NCI-H345 treated with DMSO at 0.1 percent for 48 hours (cell line): ENCODE measurements around the gene AIP.
A peak's percentile ranks its signal among the peaks of the same experiment; 100 is the strongest.

Source experiments
- DNase-seq: peaks from one replicate; lab custom pipeline; 2025; ENCODE audit not compliant: unreplicated experiment; lab: John Stamatoyannopoulos, UW

The AIP gene

DNA sequence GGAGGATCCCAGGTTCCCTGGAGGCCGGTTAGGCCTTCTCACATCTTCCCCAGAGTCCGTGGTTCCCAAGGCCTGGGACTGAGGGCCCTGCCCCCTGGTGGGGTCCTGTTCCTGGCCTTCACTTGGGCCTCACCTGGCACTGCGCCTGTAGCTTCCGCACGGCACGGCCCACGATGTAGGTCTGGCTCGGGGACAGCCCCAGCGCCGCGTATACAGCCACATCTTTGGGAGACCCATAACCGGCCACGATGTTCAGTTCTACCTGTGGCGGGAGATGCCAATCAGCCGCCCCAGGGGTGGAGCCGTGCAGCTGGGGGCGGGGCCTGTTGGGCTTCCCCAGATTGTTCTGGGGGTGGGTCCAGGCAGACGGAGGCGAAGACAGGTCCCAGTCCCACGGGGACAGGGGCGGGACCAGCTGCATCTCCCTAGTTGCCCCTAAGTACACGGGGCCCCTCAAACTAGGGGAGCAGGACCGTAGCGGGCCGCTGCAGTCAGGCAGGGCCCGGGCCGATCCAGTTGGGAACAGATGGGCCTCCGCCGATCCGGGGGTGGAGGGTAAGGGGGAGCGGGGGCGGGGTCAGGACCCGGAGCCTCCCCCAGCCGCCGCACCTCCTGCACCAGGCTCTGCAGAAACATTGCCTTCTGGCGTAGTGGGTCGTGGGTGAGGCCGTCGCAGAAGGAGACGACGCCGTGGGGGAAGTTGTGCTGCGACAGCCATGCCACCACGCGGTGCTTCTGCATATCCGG, 10.1 kb downstream of the AIP start:
- DNase-seq, result no peak

DNA sequence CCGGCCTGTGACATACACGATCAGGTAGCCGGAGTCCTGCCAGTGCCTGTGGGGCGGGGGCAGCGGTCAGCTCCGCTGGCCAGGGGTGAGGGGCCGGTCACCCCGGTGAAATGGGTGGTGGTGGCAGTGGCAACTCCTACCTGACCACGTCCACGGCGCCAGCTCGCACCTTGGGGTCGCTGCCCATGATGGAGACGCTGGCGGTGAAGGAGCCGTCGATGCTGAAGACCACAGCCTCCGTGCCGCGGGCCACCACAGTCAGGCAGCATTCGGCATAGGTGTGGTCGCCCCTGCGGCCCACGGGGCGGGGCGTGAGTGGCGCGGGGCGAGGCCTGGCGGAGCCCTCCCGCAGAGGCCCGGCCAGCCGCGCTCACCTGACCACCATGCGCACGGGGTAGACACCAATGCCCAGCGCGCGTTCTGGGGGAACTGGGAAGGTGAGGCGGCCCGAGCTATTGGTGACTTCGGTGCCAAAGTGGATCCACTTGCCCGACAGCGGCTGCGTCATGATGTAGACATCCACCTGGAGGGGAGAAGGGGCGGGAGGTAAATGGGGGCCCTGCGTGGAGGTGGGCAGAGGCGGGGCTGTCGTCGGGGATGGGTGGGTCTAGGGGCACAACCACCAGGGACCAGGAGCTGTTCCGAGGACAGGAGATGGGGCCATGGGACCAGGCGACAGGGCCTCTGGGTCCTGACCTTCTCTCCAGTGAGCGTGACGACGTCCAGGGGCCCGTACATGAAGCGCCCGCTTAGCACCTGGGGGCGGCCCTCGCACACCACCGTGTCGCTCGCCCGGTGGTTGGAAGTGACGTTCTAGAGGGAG, 10.9 kb downstream of the AIP start:
- DNase-seq, result no peak

DNA sequence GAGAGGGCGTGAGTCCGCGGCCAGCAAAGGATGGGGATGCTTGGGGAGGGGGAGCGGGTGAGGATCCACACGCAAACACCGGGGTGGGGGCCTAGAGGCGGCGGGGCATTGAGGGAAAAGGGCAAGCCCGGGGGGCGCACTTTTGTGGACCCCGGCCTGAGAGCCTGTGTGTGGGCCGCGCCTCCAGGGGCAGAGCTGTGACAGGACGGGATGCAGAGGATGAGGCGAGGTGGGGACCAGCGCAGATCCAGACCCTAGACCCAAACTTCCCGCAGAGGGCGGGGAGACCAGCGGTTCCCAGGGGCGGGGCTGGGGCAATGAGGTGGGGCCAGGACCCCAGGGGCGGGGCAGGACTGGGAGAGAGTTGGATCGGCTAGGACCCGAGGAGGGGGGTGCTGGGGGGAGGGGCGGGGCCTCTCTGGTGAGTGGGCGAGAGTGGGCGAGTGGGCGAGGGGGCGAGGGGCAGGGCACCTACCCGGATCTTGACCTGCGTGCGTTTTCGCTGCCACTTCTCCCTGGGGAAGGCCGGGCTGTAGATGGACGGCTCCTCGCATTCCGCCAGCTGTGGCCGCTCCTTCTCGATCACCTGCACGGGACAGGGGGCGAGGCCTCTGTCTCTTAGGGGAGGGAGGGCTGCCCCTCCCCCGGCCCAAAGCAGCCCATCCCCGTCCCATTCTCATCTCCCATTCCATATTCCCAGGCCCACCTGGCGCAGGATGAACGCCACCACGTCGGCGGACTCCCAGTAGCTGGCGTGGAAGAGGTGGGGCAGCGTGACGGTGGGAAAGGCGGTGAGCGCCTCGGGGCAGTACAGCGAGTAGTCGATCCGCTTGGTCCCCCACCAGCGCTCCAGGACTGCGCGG, 11.8 kb downstream of the AIP start:
- DNase-seq, result no peak

DNA sequence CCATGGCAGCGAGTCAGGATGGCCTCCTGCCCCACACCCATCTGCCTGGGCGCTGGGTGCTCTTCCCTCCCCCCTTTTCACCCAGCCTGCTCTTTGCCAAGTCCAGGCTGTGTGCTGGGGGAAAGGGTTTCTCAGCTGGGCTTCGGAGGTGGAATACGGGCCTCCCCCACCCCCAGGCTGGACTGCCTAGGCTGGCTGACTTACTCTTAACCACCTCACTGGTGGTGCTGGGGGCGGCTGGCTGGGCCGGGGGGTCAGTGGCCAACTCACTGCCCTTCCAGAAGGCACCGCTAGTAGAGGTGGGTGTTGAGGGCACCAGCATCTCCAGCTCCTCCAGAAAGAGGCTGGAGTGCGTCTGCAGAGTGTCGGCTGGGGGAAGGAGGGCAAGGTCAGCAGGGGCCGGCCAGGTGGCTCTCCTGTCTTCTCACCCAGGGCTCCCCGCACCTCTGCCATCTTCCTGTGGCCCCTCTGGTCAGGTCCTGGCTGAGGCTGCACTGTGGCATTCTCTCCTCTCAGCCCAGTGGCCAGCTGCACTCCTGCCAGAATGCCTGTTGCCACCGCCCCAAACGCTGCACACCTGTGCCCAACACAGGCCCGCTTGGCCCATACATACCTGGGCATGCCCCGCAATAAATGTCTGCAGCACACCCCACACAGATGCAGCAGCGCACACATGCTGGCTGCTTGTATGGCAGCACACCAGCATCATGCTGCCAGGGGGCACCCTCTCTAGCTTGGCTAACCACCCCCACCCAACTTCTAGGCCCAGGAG, 12.6 kb downstream of the AIP start:
- no peak for DNase-seq

DNA sequence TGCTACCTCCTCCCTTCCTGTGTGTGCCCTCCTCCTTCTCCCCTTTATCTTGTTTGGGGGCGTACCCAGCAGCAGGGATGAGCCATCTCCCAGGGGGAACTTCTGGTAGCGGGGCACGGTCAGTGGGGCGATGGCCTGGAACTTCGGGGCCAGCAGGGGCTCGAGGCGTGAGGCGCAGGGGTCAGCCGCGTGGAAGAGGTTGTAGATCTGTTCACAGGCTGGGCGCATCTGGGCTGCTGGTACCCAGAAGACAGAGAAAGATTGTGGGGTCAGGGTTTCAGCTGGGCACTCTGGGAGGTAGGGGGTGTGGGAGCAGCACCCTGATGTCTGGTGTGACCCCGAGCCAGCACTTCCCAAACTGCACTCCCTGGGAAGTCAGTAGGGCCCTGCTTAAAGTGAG, 13.3 kb downstream of the AIP start:
- DNase-seq, result no peak

DNA sequence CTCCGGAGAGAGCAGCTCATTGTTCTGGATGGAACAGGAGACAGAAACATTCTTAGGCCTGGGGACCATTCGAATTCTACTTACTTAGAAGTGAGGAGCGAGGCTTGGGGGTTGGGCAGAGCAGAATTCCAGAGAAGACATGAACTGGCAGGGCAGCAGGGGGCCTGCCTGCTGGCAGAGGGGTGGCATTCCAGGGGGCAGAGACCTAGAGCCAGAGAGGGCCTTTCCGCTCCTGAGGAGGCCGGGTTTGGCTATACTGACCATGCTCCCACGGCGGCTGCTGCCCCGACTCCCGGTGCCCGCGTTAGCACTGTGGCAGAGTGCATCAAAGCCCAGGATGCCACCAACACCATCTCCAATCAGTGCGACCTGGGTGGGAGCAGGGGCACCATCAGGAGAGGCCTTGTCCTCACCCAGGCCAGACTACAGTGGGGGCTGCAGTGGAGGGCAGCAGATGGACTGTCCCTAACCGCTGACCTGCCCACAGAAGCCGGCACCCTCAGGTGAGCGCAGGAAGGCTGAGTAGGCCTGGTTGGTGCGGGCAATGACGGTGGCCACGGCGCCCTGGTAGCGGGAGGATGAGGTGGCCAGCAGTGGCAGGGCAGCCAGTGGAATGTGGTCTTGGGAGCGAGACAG, 14.9 kb downstream of the AIP start:
- no peak for DNase-seq

DNA sequence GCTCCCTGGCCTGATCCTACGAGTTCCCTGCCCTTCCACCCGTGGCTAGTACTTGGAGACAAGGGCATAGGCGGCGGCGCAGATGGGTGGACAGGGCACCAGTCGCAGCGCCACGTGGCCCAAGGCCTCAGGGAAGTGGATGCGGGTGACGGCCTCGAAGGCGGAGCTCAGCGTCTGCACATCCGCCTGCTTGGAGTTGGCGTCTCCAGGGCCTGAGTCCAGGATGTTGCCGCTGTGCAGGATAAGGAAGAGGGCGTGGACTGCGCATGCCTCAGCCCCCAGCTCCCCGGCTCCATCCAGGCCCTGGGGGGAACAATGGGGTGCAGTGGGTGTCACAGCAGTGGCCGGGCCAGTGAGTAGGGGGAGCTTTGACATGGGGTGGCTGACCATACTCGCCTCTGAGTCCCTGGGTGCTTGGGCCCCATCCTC, 15.7 kb downstream of the AIP start:
- DNase-seq, result no peak

DNA sequence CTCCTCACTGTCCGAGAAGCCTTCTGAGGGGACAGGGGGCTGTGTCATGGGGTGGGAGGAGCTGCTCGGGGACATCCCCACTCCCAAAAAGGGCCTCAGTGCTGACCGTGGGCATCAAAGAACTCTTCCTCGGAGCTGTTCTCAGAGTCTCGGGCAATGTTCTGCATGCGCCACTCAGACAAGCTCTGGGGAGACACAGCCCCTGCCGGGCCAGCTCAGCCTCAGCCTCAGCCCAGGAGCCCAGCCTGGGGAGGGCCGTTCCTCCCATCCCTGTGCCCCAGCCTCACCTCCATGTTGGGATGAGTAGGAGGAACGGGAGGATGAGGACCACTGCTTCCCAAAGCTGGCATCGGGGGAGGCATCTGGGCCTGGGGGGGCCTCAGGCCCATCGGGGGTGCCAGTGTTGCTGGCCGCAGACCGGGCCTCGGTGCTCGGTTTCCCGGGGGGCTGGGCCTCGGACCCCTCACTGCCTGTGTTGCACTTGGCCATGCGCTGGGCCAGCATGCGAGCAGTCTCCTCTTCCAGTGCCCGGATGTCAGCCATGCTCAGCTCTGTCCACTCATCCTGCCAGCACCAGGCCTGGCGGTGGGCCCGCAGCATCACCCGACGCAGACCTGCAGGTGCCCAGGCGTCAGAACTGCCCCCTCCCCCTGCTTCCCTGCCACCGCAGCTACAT, 17.1 kb downstream of the AIP start:
- no peak for DNase-seq

DNA sequence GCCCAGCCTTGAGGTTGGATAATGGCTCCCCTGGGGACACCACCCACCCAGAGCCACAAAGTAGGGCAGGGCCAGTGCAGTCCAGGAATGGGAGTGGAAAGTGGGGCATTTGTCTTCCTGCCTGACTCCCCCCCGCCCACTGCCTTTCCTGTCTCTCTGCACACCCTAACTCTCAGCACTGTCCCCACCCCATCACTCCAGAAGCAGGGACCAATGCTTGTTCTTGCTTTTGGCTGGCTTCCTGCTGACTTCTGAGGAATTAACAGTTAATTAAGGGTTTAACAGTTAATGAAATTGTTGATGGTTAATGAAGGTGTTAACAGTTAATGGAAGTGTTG, 17.6 kb downstream of the AIP start:
- no peak for DNase-seq

DNA sequence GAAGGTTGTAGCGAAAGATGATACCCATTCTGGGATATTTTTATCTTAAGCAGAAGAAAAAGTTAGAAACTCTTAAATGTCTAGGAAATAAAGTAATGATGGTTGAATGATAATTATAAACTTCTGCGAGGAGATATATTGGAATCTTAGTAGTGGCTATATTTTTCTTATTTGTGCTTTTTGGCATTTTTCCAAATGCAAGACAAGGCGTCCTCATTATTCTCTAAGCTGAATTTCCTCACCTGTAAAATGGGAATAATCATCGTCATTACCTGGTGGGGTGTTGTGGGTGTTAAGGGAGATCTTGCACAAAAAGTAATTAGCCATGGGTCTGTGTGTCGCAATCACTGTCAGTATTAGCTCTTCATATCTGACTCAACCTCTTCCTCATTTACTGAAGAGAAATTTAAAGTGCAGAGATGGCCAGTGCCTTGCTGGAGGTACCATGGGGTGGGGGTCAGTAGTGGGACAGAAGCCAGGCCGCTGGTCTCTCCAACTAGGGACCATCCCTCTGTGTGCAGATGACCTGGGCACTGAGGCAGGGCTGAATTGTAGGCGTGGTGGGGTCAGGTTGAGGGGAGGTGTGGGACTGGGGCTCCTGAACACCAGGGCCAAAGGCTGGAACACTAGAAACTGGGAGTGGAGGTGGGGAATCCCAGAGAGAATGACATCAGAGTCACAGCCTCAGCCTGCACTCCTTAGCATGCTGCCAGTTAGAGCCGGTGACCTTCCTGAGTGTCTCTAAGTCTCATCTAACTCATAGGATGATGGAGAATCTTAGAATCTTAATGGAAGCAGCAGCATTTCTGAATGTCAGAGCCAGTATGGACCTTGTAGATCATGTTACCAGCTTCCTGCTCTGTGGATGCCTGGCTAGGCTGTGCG, 18.2 kb downstream of the AIP start:
- DNase-seq, result no peak

DNA sequence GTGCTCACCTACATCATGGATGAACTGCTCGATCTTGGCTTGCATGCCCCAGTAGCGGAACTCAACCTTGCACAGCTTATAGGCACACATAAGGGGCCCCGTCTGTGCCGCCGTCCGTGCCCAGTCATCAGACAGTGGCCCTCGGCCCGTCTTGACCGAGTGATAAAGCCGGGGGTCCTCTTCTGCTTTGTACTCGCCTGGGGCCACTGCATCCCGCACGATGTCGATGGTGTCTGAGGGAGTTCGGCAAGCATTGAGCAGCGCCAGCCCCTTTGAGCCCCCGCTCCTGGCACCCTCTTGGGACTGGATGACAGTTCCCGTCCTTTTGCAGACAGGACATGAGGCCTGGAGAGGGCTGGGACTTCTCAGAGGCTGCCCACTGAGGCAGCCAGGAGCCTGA, 19.0 kb downstream of the AIP start:
- no peak for DNase-seq

DNA sequence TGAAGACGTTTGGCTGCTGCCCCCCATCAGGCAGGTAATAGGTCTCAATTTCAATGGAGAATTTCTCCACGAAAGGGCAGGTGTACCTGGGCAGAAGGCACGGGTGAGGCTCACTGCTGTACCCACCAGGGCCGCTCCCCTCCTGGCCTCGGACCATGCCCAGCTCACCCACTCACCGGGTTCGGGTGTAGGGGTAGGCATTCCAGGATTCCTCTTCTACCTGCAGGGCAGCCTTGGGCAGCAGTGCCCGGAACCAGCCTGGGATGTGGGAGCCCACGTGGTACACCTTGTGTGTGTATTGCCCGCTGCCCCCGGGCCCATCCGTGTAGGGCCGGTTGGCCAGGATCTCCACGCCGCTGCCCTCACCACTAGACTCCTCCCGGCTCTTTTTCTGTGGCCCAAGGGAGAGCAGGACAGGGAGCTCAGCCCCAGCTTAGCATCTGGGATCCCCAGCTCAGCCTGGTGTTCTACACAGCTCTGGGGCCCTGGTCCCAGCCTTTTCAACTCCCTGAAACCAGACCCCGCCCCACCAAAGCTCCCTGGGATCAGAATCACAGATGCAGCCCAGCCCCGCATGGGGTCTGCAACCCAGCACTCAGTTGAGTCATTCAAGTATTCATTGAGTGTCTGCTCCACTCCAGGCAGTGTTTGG, 19.6 kb downstream of the AIP start:
- no peak for DNase-seq

DNA sequence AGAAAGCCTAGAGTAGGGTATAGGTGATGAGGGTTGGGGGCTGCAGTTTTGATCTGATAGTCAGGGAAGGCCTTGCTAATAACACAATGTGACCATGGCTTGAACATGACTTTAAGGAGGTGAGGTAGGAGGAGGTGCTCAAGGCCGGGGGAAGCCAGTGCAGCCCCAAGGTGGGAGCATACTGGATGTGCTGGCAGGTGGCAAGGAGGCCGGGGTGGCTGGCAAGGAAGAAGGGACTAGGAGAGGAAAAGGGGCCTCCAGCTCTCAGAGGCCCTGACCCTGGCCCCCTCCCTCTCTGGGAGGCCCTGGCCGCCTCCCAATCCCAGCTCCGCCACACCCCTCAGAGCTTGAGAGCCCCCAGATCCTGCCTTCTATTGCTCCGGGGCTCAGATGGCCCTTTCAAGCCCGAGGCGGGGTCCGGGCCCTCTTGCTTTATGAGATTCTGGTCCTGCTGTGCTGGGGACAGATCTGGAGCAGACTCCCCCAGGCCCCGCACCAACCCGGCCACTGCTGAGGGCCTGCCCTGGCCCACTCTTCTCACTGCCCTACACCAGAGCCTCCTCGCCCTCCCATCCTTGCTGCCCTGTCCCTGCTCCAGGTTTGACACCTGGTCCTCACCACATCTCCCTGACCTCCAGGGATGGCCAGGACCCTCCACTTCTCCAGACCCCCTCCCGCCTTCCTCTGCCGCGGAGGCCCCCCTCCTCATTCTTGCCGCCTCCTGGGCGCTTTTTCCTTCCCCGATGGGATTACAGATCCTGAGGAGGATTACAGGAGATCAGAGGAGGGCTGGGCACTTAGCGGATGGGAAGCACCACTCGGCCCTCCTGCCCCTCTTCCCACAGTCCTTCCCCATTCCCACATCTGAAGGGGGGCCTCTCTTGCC, 20.5 kb downstream of the AIP start:
- no peak for DNase-seq

DNA sequence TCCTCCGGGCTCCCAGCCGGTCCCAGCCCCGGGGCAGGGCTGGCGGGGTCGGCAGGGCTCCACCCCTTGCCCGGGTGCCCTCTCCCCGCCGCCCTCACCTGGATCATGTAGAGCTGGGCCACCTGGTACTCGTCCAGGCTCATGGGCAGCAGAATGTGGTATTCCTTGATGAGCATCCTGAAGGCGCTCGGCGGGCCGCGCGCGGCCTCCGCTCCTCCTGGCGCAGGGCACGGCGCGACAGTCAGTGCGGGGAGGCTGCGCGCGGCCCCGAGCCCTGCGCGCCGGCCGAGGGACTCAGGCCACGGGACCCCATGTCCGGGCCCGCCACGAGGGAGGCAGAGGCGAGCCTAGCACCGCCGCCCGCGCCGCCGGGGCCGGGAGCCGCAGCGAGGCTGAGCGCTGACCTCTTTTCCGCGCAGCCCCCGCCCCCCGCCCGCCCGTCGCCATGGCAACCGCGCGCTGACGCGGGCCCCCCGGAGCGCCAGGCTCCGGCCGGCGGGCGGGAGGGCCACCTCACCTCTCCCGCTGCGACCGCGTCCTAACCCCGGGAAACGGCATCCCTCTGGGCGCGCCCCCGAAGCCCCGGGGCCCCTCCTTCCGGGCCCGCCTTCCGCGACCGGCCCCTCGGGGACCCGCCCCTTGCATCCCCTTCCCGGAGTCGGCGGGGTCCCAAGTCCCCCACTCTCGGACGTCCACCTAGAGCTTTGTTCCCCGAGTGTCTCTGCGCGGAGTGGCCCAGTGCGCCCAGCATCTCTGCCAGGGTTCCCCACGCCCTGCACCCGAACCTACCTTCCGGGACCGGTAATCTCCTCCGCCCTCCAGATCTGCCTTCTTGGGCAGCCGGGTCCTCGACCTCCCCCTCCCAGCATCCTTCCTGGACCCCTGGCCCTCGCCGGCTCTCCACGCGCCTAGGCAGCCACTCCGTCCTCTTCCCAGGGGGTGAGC, 21.5 kb downstream of the AIP start:
- DNase-seq, result no peak

DNA sequence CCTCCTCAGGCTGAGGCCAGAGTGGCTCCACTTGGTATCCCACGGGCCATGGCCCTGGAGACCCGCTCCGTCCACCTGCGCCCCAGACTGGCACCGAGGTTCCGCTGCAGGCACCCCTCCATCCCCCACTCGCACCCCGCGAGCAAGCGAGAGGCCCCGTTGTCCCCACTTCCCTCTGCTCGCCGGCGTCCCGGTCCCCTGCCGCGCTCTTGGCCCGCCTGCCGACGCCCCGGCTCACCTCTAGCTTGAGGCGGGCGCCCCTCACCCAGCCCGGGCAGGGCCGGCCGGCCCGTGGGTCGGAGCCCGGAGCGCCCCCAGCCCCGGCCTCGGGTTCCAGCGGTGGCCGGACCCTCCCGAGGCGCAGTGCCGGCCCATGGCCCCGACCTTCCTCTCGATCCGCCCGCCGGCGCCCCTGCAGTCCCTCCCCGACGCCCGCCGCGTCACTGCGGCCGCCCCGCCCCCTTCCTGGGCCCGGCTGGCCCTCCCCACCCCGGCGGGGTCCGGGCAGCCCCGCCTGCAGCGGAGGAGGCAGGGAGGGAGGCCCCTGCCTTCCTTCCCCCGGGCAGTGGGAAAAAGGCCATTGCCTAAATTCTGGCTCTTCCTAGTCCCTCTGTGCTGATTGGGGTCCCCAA, 22.2 kb downstream of the AIP start, which contains the start of gene PITPNM1:
PITPNM1 (minus strand) TSS at position 414 of the 632 bp plus-strand sequence. CDS start 1,183 bp downstream, outside the sequence.
- peak; percentile 9 for DNase-seq
